HL-60/S4 treated with retinoic acid at 250 ng/mL for 4 days and 3 days (cell line): ENCODE measurements around the gene PCBP2.
"Not testable (repeated sequence)": the region's sequence is repeated elsewhere in the genome, so short reads cannot be mapped to it uniquely, and the experiment has no call there.

ENCODE experiments used
- in situ Hi-C: fragments of 300-500 bp; cut with MboI; formaldehyde crosslinking; loops from 2 replicates; pipeline ENCODE4 v1.7.0; 2022; ENCODE audit warnings: low sequenced_read_pairs

The PCBP2 gene

DNA sequence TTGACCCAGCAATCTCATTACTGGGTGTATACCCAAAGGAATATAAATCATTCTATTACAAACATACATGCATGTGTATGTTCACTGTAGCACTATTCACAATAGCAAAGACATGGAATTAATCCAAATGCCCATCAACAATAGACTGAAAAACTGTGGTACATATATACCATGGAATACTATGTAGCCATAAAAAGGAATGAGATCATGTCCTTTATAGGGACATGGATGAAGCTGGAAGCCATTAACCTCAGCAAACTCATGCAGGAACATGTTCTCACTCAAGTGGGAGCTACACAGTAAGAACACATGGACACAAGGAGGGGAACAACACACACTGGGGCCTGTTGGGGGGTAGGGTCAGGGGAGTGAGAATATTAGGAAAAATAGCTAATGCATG lies 12.3 kb upstream of the PCBP2 start:
- in situ Hi-C loops = not testable (repeated sequence)

- in situ Hi-C loops = no loop called here
Observed at GRCh38 chr12:53441040-53441833, 10.7 kb upstream of the PCBP2 start, which contains the start of gene PRR13. TSS of gene PRR13 (plus strand) at chr12:53441734. CDS start at chr12:53442715, 981 bp downstream.

- in situ Hi-C loops = no loop called here
Observed at GRCh38 chr12:53443955-53444354, 7.9 kb upstream of the PCBP2 start.

DNA sequence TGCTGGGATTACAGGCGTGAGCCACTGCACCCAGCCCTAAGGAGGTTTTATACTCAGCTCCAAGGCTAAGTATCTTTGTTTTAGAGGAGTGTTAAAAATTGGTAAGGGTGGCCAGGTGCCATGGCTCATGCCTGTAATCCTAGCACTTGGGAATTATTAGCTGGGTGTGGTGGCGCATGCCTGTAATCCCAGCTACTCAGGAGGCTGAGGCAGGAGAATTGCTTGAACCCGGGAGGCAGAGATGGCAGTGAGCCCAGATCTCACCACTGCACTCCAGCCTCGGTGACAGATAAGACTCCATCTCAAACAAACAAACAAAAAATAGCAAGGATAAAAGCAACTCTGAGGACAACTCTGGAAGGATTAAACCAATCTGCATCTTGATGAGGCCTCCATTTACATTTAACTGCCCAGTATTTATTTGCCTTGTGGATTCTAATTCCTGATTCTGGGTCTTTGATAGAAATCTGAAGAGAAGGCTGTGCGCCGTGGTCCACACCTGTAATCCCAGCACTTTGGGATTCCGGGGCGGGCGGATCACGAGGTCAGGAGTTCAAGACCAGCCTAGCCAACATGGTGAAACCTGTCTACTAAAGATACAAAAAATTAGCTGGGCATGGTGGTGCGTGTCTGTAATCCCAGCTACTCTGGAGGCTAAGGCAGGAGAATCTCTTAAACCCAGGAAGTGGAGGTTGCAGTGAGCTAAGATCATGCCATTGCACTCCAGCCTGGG lies 7.1 kb upstream of the PCBP2 start:
- in situ Hi-C loops = not testable (repeated sequence)

DNA sequence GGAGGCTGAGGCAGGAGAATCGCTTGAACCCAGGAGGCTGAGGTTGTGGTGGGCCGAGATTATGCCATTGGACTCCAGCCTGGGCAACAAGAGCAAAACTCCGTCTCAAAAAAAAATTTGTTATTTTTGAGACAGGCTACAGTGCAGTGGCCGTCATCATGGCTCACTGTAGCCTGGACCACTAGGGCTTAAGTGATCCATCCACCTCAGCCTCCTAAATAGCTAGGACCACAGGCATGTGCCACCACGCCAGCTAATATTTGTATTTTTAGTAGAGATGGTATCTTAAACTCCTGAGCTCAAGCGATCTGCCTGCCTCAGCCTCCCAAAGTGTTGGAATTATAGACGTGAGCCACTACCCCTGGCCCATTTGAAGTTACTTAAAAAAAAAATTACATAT lies 966 bp upstream of the PCBP2 start:
- in situ Hi-C loops = no loop called here

GRCh38 chr12:53452159-53453077 lies 516 bp downstream of the PCBP2 start:
- in situ Hi-C loops = no loop called here

- in situ Hi-C loops = no loop called here
Observed at GRCh38 chr12:53453953-53454640, 2.2 kb downstream of the PCBP2 start.

- in situ Hi-C loops = no loop called here
Observed at GRCh38 chr12:53454707-53455106, 2.8 kb downstream of the PCBP2 start.

- in situ Hi-C loops = no loop called here
Observed at GRCh38 chr12:53456654-53457366, 4.9 kb downstream of the PCBP2 start.

GRCh38 chr12:53459097-53459496 lies 7.2 kb downstream of the PCBP2 start:
- in situ Hi-C loops = no loop called here

GRCh38 chr12:53461059-53461458 lies 9.2 kb downstream of the PCBP2 start:
- in situ Hi-C loops = no loop called here

DNA sequence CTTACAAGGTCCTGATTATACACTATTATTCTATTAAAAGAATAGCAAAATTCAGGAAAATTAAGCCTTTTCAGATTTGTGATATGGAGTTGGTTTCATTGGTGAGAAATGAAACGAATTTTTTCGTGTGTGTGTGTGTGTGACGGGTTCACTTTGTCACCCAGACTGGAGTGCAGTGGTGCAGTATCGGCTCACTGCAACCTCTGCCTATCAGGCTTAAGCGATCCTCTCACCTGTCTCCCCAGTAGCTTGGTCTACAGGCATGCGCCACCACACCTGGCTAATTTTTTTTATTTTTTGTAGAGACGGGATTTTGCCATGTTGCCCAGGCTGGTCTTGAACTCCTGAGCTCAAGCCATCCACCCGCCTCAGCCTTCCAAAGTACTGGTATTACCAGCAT lies 9.7 kb downstream of the PCBP2 start:
- in situ Hi-C loops = no loop called here

DNA sequence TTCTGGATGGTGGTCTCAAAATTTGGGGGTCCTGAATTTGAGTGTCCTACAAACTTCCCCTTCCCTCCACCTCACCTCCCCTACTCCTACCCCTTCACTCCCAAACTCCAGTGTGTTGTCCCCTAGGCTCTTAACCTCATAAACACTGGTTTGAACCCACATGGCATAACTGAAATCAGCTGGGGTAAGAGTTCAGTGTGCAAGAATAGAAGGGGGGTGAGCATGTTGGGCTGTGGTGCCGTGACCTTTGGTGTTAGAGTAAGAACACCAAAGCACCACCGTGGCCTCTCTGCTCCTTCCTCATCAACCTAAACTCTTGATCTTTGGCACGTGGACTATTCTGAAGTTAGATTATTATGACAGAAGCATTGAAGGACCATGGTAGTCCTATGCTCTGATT lies 11.0 kb downstream of the PCBP2 start:
- in situ Hi-C loops = no loop called here

GRCh38 chr12:53463802-53464560 lies 12.1 kb downstream of the PCBP2 start:
- in situ Hi-C loops = no loop called here

GRCh38 chr12:53464685-53465418 lies 12.9 kb downstream of the PCBP2 start:
- in situ Hi-C loops = no loop called here

DNA sequence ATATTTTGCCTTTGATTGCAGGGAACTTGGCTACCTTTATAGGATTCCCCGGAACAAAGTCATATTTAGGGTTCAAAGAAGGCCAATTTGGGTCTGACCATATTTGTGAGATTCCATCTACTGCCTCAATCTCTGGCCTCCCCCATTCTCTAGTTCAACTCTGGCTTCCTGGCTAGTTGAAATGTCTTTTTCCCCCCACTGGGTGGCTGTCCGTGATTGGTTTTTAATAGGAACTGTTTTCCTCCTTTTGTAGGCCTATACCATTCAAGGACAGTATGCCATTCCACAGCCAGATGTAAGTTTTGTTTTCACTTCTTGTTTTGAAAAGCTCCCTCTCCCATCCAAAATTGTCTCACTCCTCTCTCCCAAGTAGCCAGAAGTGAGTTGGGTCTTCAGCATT lies 13.8 kb downstream of the PCBP2 start:
- in situ Hi-C loops = no loop called here

DNA sequence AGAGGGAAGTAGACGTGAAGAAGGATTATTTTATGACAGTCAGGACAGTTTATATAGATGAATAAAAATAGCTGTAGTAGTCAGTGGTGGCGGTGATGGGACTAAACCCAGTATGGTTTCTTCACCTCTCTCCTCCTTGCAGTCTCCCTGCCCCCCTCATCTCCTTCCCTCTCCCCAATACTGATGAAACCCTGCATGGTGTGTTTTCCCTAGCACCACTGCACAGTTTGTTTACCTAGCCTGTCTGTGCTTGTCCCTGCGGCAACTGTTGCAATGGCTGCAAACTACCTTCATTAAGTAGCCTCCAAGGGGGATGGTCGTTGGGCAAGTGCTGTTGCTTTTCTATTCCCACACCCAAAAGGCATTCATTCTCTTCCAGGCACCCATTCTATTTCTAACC lies 14.7 kb downstream of the PCBP2 start:
- in situ Hi-C loops = no loop called here

DNA sequence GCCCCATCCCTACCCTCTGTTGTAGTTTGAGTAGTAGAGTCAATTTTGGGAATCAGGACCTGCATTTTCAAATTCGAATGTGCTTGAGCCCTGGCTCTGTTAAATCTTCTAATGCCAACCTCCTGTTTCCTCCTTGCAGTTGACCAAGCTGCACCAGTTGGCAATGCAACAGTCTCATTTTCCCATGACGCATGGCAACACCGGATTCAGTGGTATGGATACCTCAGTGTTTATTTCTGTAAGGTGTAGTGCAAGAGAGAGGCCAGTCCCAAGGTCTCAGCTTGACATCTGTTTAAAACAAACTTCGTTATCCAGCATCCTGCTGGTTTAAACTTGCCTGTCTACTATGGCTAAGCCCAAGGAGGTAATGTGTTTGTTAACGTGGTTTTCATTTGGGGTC lies 15.2 kb downstream of the PCBP2 start:
- in situ Hi-C loops = no loop called here

GRCh38 chr12:53467880-53468279 lies 16.0 kb downstream of the PCBP2 start:
- in situ Hi-C loops = no loop called here
